K562 (cell line): Measurements from ENCODE around the gene TRIP6. TPM values are rescaled to one million over a fixed set of nuclear protein-coding genes. Genes with fewer than 3 reads are reported as not detected.

ENCODE experiments used
- ATAC-seq: fragments of 200-7000 bp; cut with Tn5 transposase; 3 replicates; pipeline ENCODE4 v1.9.1; 2020; ENCODE audit warnings: moderate library complexity
- BruUV-seq: library from RNA; stranded (reverse); fragments of 400-500 nt; replicated peaks from 2 replicates; lab custom pipeline; 2021; lab: Mats Ljungman, UMichigan
- CTCF ChIA-PET: fragments of 300-600 bp; formaldehyde crosslinking; extraction: SDS; loops from one replicate; lab custom pipeline; 2021; ENCODE audit warnings: low intra/inter-chr PET ratio; lab: Yijun Ruan, JAX
- POLR2A ChIA-PET: fragments of 300-600, 350-650 bp; sonication (Branson Sonifier 250); formaldehyde crosslinking; extraction: SDS; loops from one replicate; lab custom pipeline; 2021; ENCODE audit warnings: antibody characterized with exemption, inconsistent platforms; lab: Yijun Ruan, JAX
- DNase-seq, 4 experiments: peaks; one replicate each; pipeline versions ENCODE4 v3.0.0 to v3.0.0-alpha.2; 2011 to 2018; ENCODE audit warnings: low spot score in 3 of 4, mixed read lengths in 3 of 4; ENCODE audit errors: extremely low read depth in 1 of 4
- FAIRE-seq: peaks from 2 replicates; lab custom pipeline; 2011; peaks lifted over from hg19 to GRCh38; lab: Jason Lieb, UNC
- H2AFZ ChIP-seq: 2 replicates; pipeline ENCODE4 v1.6.0; 2011; ENCODE audit warnings: low read depth, low read length, control low read depth, inconsistent platforms
- H3K27ac ChIP-seq: fragments of 200-600 bp; 3 replicates; pipeline ENCODE4 v1.8.0; 2011; ENCODE audit warnings: low read depth, mild to moderate bottlenecking, control low read depth, inconsistent platforms, low read length, moderate library complexity, mixed read lengths; ENCODE audit errors: extremely low read depth
- H3K27me3 ChIP-seq, 2 experiments: fragments of 300-600 bp in 1 of 2; 2 replicates in 1 of 2; 3 replicates in 1 of 2; pipeline versions ENCODE4 v1.6.0 to v1.8.0; 2011; ENCODE audit warnings: inconsistent platforms in 2 of 2, low read length in 2 of 2, mild to moderate bottlenecking in 1 of 2, mixed read lengths in 1 of 2, moderate library complexity in 1 of 2; ENCODE audit not compliant: control insufficient read depth in 2 of 2, insufficient read depth in 2 of 2
- H3K36me3 ChIP-seq: fragments of 300-600 bp; 3 replicates; pipeline ENCODE4 v1.8.0; 2011; ENCODE audit warnings: mild to moderate bottlenecking, low read length, inconsistent platforms; ENCODE audit not compliant: control insufficient read depth, insufficient read depth
- H3K4me1 ChIP-seq, 2 experiments: fragments of 200-600 bp in 1 of 2; replicated peaks in 1 of 2; 2 replicates in 1 of 2; 3 replicates in 1 of 2; pipeline versions ENCODE4 v1.5.1 to v1.8.0; 2011; ENCODE audit warnings: inconsistent platforms in 2 of 2, low read length in 2 of 2, mild to moderate bottlenecking in 1 of 2, mixed read lengths in 1 of 2, moderate library complexity in 1 of 2; ENCODE audit not compliant: control insufficient read depth in 2 of 2, insufficient read depth in 2 of 2
- H3K4me2 ChIP-seq: 2 replicates; pipeline ENCODE4 v1.6.1; 2011; ENCODE audit warnings: low read length, control low read depth, inconsistent platforms, mixed read lengths; ENCODE audit not compliant: insufficient read depth
- H3K4me3 ChIP-seq: fragments of 200-600 bp; sonication (generic), shearing (Covaris generic); 2 replicates; pipeline ENCODE4 v1.5.1; 2016; ENCODE audit warnings: control low read depth, inconsistent platforms
- H3K79me2 ChIP-seq: fragments of 200-600 bp; 3 replicates; pipeline ENCODE4 v1.8.0; 2011; ENCODE audit warnings: low read length, inconsistent platforms; ENCODE audit not compliant: control insufficient read depth, insufficient read depth
- H3K9ac ChIP-seq, 2 experiments: 2 replicates each; pipeline versions ENCODE4 v1.6.0 to v1.6.1; 2011; ENCODE audit warnings: low read depth in 2 of 2, low read length in 2 of 2, control low read depth in 1 of 2, inconsistent platforms in 1 of 2, mild to moderate bottlenecking in 1 of 2, mixed read lengths in 1 of 2; ENCODE audit not compliant: insufficient read depth in 1 of 2
- H3K9me1 ChIP-seq: one replicate; pipeline ENCODE4 v1.6.0; 2011; ENCODE audit warnings: inconsistent platforms, mild to moderate bottlenecking, low read length, moderate library complexity; ENCODE audit not compliant: control insufficient read depth, insufficient read depth
- H3K9me3 ChIP-seq: replicated peaks from 2 replicates; pipeline ENCODE4 v1.5.1; 2011; ENCODE audit warnings: low read depth, low read length, inconsistent platforms; ENCODE audit not compliant: control insufficient read depth, insufficient read depth
- H4K20me1 ChIP-seq: replicated peaks from 2 replicates; pipeline ENCODE4 v1.6.1; 2011; ENCODE audit warnings: low read length, inconsistent platforms, mixed read lengths; ENCODE audit not compliant: control insufficient read depth, insufficient read depth
- ELF1 ChIP-seq: fragments of 200-800 bp; sonication (Bioruptor generic); IDR thresholded peaks from 2 replicates; pipeline ENCODE4 v1.6.1; 2016; ENCODE audit warnings: missing genetic modification characterization, missing compliant biosample characterization
- FOXJ2 ChIP-seq: fragments of 200-800 bp; sonication (Bioruptor generic); IDR thresholded peaks from 2 replicates; pipeline ENCODE4 v1.6.1; 2016; ENCODE audit warnings: missing genetic modification characterization, missing compliant biosample characterization
- HBP1 ChIP-seq: fragments of 450-650 bp; formaldehyde crosslinking; IDR thresholded peaks from 2 replicates; pipeline ENCODE4 v1.4.0; 2022; ENCODE audit warnings: missing genetic modification characterization
- POLR2A ChIP-seq: fragments of 450-650 bp; conservative IDR thresholded peaks from 2 replicates; pipeline ENCODE4 v1.6.1; 2016
- RBBP5 ChIP-seq: fragments of 200-600 bp; sonication (generic); IDR thresholded peaks from 2 replicates; pipeline ENCODE4 v1.6.1; 2012; ENCODE audit warnings: borderline replicate concordance, mild to moderate bottlenecking, low read length, control low read depth, inconsistent platforms; ENCODE audit not compliant: insufficient read depth, poor library complexity, severe bottlenecking
- WHSC1 ChIP-seq: IDR thresholded peaks from one replicate; pipeline ENCODE4 v1.6.1; 2012; ENCODE audit warnings: low read length, control low read depth, inconsistent platforms
- ZC3H8 ChIP-seq: fragments of 450-650 bp; IDR thresholded peaks from 2 replicates; pipeline ENCODE4 v1.6.1; 2017
- ZNF133 ChIP-seq: fragments of 250-450 bp; sonication (Bioruptor Pico); IDR thresholded peaks from 2 replicates; pipeline ENCODE4 v1.4.0; 2020; ENCODE audit warnings: mild to moderate bottlenecking
- ZNF224 ChIP-seq: sonication (generic); formaldehyde crosslinking; IDR thresholded peaks from 2 replicates; pipeline ENCODE4 v1.8.0; 2022; ENCODE audit warnings: mild to moderate bottlenecking, missing genetic modification reagents
- ZNF232 ChIP-seq: sonication (generic); formaldehyde crosslinking; IDR thresholded peaks from 2 replicates; pipeline ENCODE4 v1.8.0; 2022; ENCODE audit warnings: mild to moderate bottlenecking, missing genetic modification reagents
- WGBS: fragments of 100-300 bp; shearing (Covaris generic); methylation state at CpG from one replicate; pipeline ENCODE4 v1.1.6; 2016; ENCODE audit warnings: low coverage, mixed read lengths; ENCODE audit not compliant: insufficient coverage; ENCODE audit errors: missing lambda C conversion rate; 5-methylcytosine and 5-hydroxymethylcytosine counted together
- in situ Hi-C: fragments of 300-500 bp; cut with MboI; formaldehyde crosslinking; loops from 4 replicates; pipeline ENCODE4 v1.15.0; 2018; ENCODE audit warnings: inconsistent platforms, mixed read lengths
- intact Hi-C: fragments of 100-400 bp; cut with micrococcal nuclease; formaldehyde crosslinking; loops from 2 replicates; pipeline ENCODE4 v1.14.2; 2022
- polyA plus RNA-seq, 8 experiments: library from polyadenylated mRNA; depleted of rRNA in 4 of 8; stranded (reverse) in 5 of 8; unstranded in 3 of 8; fragments of >200 nt; fragmentation: Nextera tagmentation in 2 of 8; fragmentation: Illumina TruSeq in 1 of 8; extraction: Ambion mirVana in 2 of 8; extraction: Trizol in 1 of 8; gene quantifications; 2 replicates each; pipeline versions ENCODE4 v1.2.1 to v1.2.3, GENCODE V29; 2011 to 2014; ENCODE audit warnings: inconsistent platforms in 1 of 8, missing spikeins in 1 of 8
- total RNA-seq, 7 experiments: library from RNA; depleted of rRNA in 6 of 7; stranded (reverse); fragments of >200 nt in 6 of 7; fragmentation: Illumina TruSeq in 2 of 7; extraction: Trizol in 2 of 7; gene quantifications; 2 replicates each; pipeline versions ENCODE4 v1.2.1 to v1.2.3, GENCODE V29; 2011 to 2021; ENCODE audit warnings: low replicate concordance in 1 of 7

Gene TRIP6
- total and polyA plus RNA-seq, 9 of the 15 experiments (the other 6 are each of a cell fraction or from before 2014, with no cell fraction given), result 5.9 to 141 (median 54.0) TPM

- TF ChIP-seq RBBP5 (no peak), ZNF232 (CRISPR knock-in tag) (no peak), ZNF224 (no peak), FOXJ2 (tag) (no peak), ELF1 (tag) (no peak), POLR2A (no peak), ZC3H8 (no peak)
Measured at GRCh38 chr7:100892364-100893317, 25.5 kb downstream of the TRIP6 start (continued).

DNA sequence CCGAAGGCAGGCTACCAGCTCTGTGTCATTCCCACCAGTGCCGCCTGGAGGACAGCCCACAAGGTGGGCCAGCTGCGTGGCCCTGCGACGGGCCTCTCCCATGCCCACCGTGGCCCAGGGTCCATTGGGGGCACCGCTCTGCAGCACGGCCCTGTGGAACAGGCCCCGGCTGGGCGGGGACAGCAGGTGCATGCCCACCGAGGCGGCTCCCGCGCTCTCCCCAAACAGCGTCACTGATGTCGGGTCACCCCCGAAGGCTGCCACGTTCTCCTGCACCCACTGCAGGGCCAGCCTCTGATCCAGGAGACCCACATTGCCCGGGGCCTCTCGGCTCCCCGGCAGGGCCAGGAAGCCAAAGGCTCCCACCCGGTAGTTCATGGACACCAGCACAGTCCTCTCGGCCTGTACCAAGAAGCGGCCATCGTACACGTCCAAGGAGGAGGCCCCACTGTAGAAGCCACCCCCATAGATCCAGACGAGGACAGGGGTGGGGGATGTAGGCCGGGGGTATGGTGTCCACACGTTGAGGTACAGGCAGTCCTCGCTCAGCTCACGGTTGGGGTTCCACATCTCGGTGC lies 26.2 kb downstream of the TRIP6 start:
- BruUV-seq, result no TSS peak
- peaks cover 35 to 97% of the 10 kb centered on the region in 2 experiments for H3K4me1 ChIP-seq
- no peak overlapping the region for H3K4me2 ChIP-seq
- WGBS, result 87% methylated on average over 27 of the region's 32 CpGs
- in situ Hi-C loops (loop anchor here (5.0 kb wide), 1 partner anchor 164 kb away; no protein-coding TSS in a partner anchor), intact Hi-C loops (no loop called here)
- H3K9me1 ChIP-seq, result no peaks in the 10 kb centered on the region
- H3K36me3 ChIP-seq, result peaks cover 5% of the 10 kb centered on the region
- peaks cover 17% of the 10 kb centered on the region for H3K79me2 ChIP-seq
- TF ChIP-seq HBP1 (CRISPR knock-in tag) (no peak), ZNF133 (CRISPR knock-in tag) (no peak), WHSC1 (no peak)
- CTCF ChIA-PET, result interaction anchor here (2.3 kb wide), 1 partner anchor 166 kb away, joined by 28 read pairs; no protein-coding TSS in a partner anchor
- no peak overlapping the region for H2AFZ ChIP-seq
- ATAC-seq (no peak), DNase-seq (no peak), FAIRE-seq (no peak)
- POLR2A ChIA-PET, result interaction anchor here (1.8 kb wide), 1 partner anchor 18 kb away, joined by 6 read pairs; the partner anchor contains the start of gene SRRT
- H3K9me3 ChIP-seq, result no peaks in the 10 kb centered on the region
- H3K27ac ChIP-seq, result no peak overlapping the region
- no peaks in the 10 kb centered on the region for H4K20me1 ChIP-seq
- peak overlapping the region in 1 of 2 experiments; percentile 90; a peak in 2 of 4 replicates for H3K9ac ChIP-seq
- H3K4me3 ChIP-seq, result no peak overlapping the region
- H3K27me3 ChIP-seq, result no peaks in the 10 kb centered on the region
